HCT116 (cell line): ENCODE data around the gene NEO1. TPM values are rescaled to one million over a fixed set of nuclear protein-coding genes. Genes with fewer than 3 reads are reported as not detected.

Experiments
- ATAC-seq: fragments of 200-7000 bp; cut with Tn5 transposase; 2 replicates; pipeline ENCODE4 v1.9.1; 2020; ENCODE audit warnings: mild to moderate bottlenecking, moderate library complexity
- BruUV-seq: library from RNA; stranded (reverse); fragments of 400-500 nt; replicated peaks from 2 replicates; lab custom pipeline; 2021; lab: Mats Ljungman, UMichigan
- CTCF ChIA-PET: fragments of 300-600 bp; sonication (Branson Sonifier 250); formaldehyde crosslinking; loops from one replicate; lab custom pipeline; 2021; ENCODE audit warnings: antibody characterized with exemption; lab: Charles Lee
- POLR2A ChIA-PET: fragments of 300-600, 350-600 bp; sonication (Branson Sonifier 250); formaldehyde crosslinking; loops from one replicate; lab custom pipeline; 2021; ENCODE audit warnings: antibody characterized with exemption; lab: Charles Lee
- RAD21 ChIA-PET, 2 experiments: fragments of 300-600 bp; sonication (Branson Sonifier 250); formaldehyde crosslinking; loops; one replicate each; lab custom pipeline; 2023; ENCODE audit warnings: low total read pairs in 2 of 2; ENCODE audit not compliant: uncharacterized antibody in 2 of 2, unreplicated experiment in 2 of 2, low non-redundant PET in 1 of 2; lab: Charles Lee
- DNase-seq: peaks from one replicate; pipeline ENCODE4 v3.0.0-alpha.2; 2010; ENCODE audit warnings: low read depth, low spot score
- H2AFZ ChIP-seq: fragments of 200-600 bp; shearing (Covaris generic), sonication (generic); 2 replicates; pipeline ENCODE4 v1.6.1; 2017; ENCODE audit warnings: low read depth, mixed run types, mixed read lengths, antibody characterized with exemption, low read length; ENCODE audit not compliant: poor library complexity, severe bottlenecking
- H3K27ac ChIP-seq: 2 replicates; pipeline ENCODE4 v1.5.1; 2012; ENCODE audit warnings: low read depth, low read length
- H3K27me3 ChIP-seq: fragments of 200-600 bp; sonication (generic); 2 replicates; pipeline ENCODE4 v1.6.1; 2016; ENCODE audit warnings: mixed run types, low read length, mixed read lengths; ENCODE audit not compliant: insufficient read depth
- H3K36me3 ChIP-seq, 2 experiments: fragments of 200-500 bp in 1 of 2; fragments of 200-600 bp in 1 of 2; sonication (Bioruptor generic) in 1 of 2; sonication (generic) in 1 of 2; 2 replicates each; pipeline versions ENCODE4 v1.5.1 to v1.6.1; 2014 to 2016; ENCODE audit warnings: low read length in 2 of 2, inconsistent platforms in 1 of 2, mixed read lengths in 1 of 2, mixed run types in 1 of 2; ENCODE audit not compliant: insufficient read depth in 2 of 2, control insufficient read depth in 1 of 2
- H3K4me1 ChIP-seq, 2 experiments: fragments of 200-600 bp in 1 of 2; sonication (generic) in 1 of 2; 2 replicates each; pipeline versions ENCODE4 v1.5.1 to v1.6.1; 2012 to 2017; ENCODE audit warnings: low read length in 2 of 2, inconsistent platforms in 1 of 2, mild to moderate bottlenecking in 1 of 2, mixed read lengths in 1 of 2, mixed run types in 1 of 2, moderate library complexity in 1 of 2; ENCODE audit not compliant: insufficient read depth in 2 of 2, control insufficient read depth in 1 of 2
- H3K4me2 ChIP-seq: fragments of 200-600 bp; sonication (generic); 2 replicates; pipeline ENCODE4 v1.6.1; 2017; ENCODE audit warnings: mixed run types, low read length, mixed read lengths
- H3K4me3 ChIP-seq, 2 experiments: fragments of 200-600 bp in 1 of 2; sonication (generic) in 1 of 2; replicated peaks in 1 of 2; 2 replicates each; pipeline ENCODE4 v1.5.1; 2011 to 2016; ENCODE audit warnings: low read length in 2 of 2, control low read depth in 1 of 2, low read depth in 1 of 2, mild to moderate bottlenecking in 1 of 2, mixed read lengths in 1 of 2, mixed run types in 1 of 2
- H3K79me2 ChIP-seq: fragments of 200-600 bp; sonication (generic); 2 replicates; pipeline ENCODE4 v1.6.1; 2017; ENCODE audit warnings: mild to moderate bottlenecking, mixed run types, low read length, moderate library complexity, mixed read lengths; ENCODE audit not compliant: insufficient read depth
- H3K9ac ChIP-seq: fragments of 200-600 bp; sonication (generic); 2 replicates; pipeline ENCODE4 v1.6.1; 2016; ENCODE audit warnings: low read length, mixed read lengths
- H3K9me2 ChIP-seq: fragments of 200-600 bp; sonication (generic), shearing (Covaris generic); 2 replicates; pipeline ENCODE4 v1.6.1; 2017; ENCODE audit warnings: mixed run types, mild to moderate bottlenecking, moderate library complexity; ENCODE audit not compliant: insufficient read depth
- H3K9me3 ChIP-seq, 2 experiments: fragments of 200-500 bp in 1 of 2; fragments of 200-600 bp in 1 of 2; sonication (Bioruptor generic) in 1 of 2; sonication (generic) in 1 of 2; 2 replicates each; pipeline ENCODE4 v1.6.1; 2014 to 2017; ENCODE audit warnings: low read length in 2 of 2, mixed read lengths in 2 of 2, inconsistent platforms in 1 of 2, low read depth in 1 of 2, mild to moderate bottlenecking in 1 of 2, mixed run types in 1 of 2, moderate library complexity in 1 of 2; ENCODE audit not compliant: control insufficient read depth in 1 of 2, insufficient read depth in 1 of 2
- H4K20me1 ChIP-seq: fragments of 200-600 bp; sonication (generic), shearing (Covaris generic); 2 replicates; pipeline ENCODE4 v1.6.1; 2017; ENCODE audit warnings: mixed run types, mild to moderate bottlenecking, moderate library complexity; ENCODE audit not compliant: insufficient read depth
- CBX3 ChIP-seq: IDR thresholded peaks from 2 replicates; pipeline ENCODE4 v1.6.1; 2012; ENCODE audit warnings: low read depth
- CEBPB ChIP-seq: IDR thresholded peaks from 2 replicates; pipeline ENCODE4 v1.6.1; 2012; ENCODE audit warnings: low read depth
- ELF1 ChIP-seq: IDR thresholded peaks from 2 replicates; pipeline ENCODE4 v1.6.1; 2012; ENCODE audit warnings: low read depth, borderline replicate concordance
- EZH2phosphoT487 ChIP-seq: fragments of 200-600 bp; IDR thresholded peaks from 2 replicates; pipeline ENCODE4 v1.6.1; 2018; ENCODE audit warnings: antibody characterized with exemption, borderline replicate concordance
- MAX ChIP-seq: IDR thresholded peaks from 2 replicates; pipeline ENCODE4 v1.6.1; 2012
- POLR2AphosphoS5 ChIP-seq: IDR thresholded peaks from 2 replicates; pipeline ENCODE4 v1.6.1; 2011; ENCODE audit warnings: mild to moderate bottlenecking, low read depth, low read length, moderate library complexity
- REST ChIP-seq: IDR thresholded peaks from 2 replicates; pipeline ENCODE4 v1.6.1; 2012; ENCODE audit warnings: low read depth
- SIN3A ChIP-seq: IDR thresholded peaks from 2 replicates; pipeline ENCODE4 v1.6.1; 2012; ENCODE audit warnings: low read depth
- SP1 ChIP-seq: IDR thresholded peaks from 2 replicates; pipeline ENCODE4 v1.6.1; 2012; ENCODE audit warnings: low read depth
- SRF ChIP-seq: IDR thresholded peaks from 2 replicates; pipeline ENCODE4 v1.6.1; 2012; ENCODE audit warnings: low read depth
- YY1 ChIP-seq: IDR thresholded peaks from 2 replicates; pipeline ENCODE4 v1.6.1; 2011; ENCODE audit warnings: low read length, low read depth, moderate library complexity, mild to moderate bottlenecking; ENCODE audit not compliant: insufficient replicate concordance; ENCODE audit errors: extremely low read depth
- ZFX ChIP-seq: fragments of 450-650 bp; IDR thresholded peaks from 2 replicates; pipeline ENCODE4 v1.6.1; 2017
- ZNF274 ChIP-seq: fragments of 200-500 bp; sonication (Bioruptor generic); IDR thresholded peaks from 2 replicates; pipeline ENCODE4 v1.6.1; 2014; ENCODE audit warnings: mild to moderate bottlenecking, low read depth, low read length, inconsistent platforms
- intact Hi-C: fragments of 100-400 bp; cut with micrococcal nuclease; formaldehyde crosslinking; loops from 2 replicates; pipeline ENCODE4 v1.10.0; 2022
- total RNA-seq: library from RNA; stranded (reverse); gene quantifications from one replicate; pipeline ENCODE4 v1.2.1, GENCODE V29; 2021; ENCODE audit not compliant: unreplicated experiment

Gene NEO1
- total RNA-seq, 1 experiment from 2014 or later, result 30.0 TPM

GRCh38 chr15:73196113-73196512, 143.8 kb downstream of the NEO1 start:
- no TSS peak for BruUV-seq

More at GRCh38 chr15:73196113-73196512, 143.8 kb downstream of the NEO1 start:
- H3K9me2 ChIP-seq, result no peaks in the 10 kb centered on the region
- no peaks in the 10 kb centered on the region for H3K9me3 ChIP-seq
- POLR2A ChIA-PET, result no interaction called here
- H3K79me2 ChIP-seq, result no peaks in the 10 kb centered on the region
- H3K4me2 ChIP-seq, result no peak overlapping the region
- no peak overlapping the region for H3K27ac ChIP-seq
- intact Hi-C loops, result no loop called here
- H3K4me1 ChIP-seq, result no peaks in the 10 kb centered on the region
- ATAC-seq, result no peak
- H3K4me3 ChIP-seq, result no peak overlapping the region
- H3K9ac ChIP-seq, result no peak overlapping the region
- no peaks in the 10 kb centered on the region for H4K20me1 ChIP-seq
- H3K36me3 ChIP-seq, result no peaks in the 10 kb centered on the region
- no peak overlapping the region for H2AFZ ChIP-seq
- TF ChIP-seq ELF1, result no peak
- TF ChIP-seq CEBPB, result no peak
- no peak for TF ChIP-seq MAX
- TF ChIP-seq ZFX, result no peak
- no peak for TF ChIP-seq CBX3
- TF ChIP-seq ZNF274, result no peak
- TF ChIP-seq SIN3A, result no peak
- TF ChIP-seq POLR2AphosphoS5, result no peak
- no peak for TF ChIP-seq SRF
- no peak for TF ChIP-seq REST
- no peak for TF ChIP-seq YY1
- no peak for TF ChIP-seq EZH2phosphoT487
- TF ChIP-seq SP1, result no peak
- no peaks in the 10 kb centered on the region for H3K27me3 ChIP-seq
- DNase-seq, result no peak
- CTCF ChIA-PET, result no interaction called here
- RAD21 ChIA-PET, result no interaction called here
